Tibial nerve (tissue), 3 donors: ENCODE data around the gene SMYD3.

ENCODE experiments used
- POLR2A ChIP-seq, 2 donors: fragments of 450-650 bp; IDR thresholded peaks; one replicate each; pipeline ENCODE4 v1.6.1; 2017; ENCODE audit warnings: antibody characterized with exemption in 2 of 2, mild to moderate bottlenecking in 2 of 2, moderate library complexity in 2 of 2
- TF ChIP-seq, protein P1 (sequence below), 5 experiments: fragments of 200-600 bp in 3 of 5; fragments of 450-650 bp in 2 of 5; sonication (generic) in 3 of 5; IDR thresholded peaks; one replicate each; pipeline ENCODE4 v1.5.1; 2016 to 2019; ENCODE audit warnings: antibody characterized with exemption in 5 of 5, mild to moderate bottlenecking in 3 of 5, moderate library complexity in 2 of 5

DNA sequence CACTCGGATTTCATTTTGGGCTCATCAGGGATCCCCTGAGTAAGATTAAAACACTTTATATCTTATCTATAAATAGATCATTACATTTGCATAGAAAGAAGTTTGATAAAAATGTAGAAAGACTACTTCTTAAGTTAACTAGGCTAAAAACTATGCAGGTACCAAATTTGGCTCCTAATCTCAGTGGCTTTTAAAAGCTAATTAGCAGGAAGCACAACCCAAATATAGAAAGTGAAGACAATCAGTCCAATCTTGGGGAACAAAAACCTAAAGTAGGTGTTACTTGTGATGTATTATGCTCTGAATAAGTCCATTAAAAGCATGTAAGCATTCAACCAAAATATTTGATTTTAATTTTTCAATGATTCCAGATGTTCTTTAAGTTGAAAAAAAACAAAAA is 35.4 kb downstream of the SMYD3 start:
- TF ChIP-seq POLR2A (IDR thresholded peaks at IDR 0.05), result no peak
- TF ChIP-seq, protein P1, sequence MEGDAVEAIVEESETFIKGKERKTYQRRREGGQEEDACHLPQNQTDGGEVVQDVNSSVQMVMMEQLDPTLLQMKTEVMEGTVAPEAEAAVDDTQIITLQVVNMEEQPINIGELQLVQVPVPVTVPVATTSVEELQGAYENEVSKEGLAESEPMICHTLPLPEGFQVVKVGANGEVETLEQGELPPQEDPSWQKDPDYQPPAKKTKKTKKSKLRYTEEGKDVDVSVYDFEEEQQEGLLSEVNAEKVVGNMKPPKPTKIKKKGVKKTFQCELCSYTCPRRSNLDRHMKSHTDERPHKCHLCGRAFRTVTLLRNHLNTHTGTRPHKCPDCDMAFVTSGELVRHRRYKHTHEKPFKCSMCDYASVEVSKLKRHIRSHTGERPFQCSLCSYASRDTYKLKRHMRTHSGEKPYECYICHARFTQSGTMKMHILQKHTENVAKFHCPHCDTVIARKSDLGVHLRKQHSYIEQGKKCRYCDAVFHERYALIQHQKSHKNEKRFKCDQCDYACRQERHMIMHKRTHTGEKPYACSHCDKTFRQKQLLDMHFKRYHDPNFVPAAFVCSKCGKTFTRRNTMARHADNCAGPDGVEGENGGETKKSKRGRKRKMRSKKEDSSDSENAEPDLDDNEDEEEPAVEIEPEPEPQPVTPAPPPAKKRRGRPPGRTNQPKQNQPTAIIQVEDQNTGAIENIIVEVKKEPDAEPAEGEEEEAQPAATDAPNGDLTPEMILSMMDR (IDR thresholded peaks at IDR 0.05), result no peak
